UCSD-AML1 (cell line): Measurements from ENCODE around the gene C16orf86.
A peak's percentile ranks its signal among the peaks of the same experiment; 100 is the strongest.

Experiments used
- DNase-seq: peaks from one replicate; lab custom pipeline; 2025; ENCODE audit not compliant: unreplicated experiment; lab: John Stamatoyannopoulos, UW

The C16orf86 gene

GRCh38 chr16:67653789-67654402 lies 12.7 kb upstream of the C16orf86 start:
- no peak for DNase-seq

- DNase-seq, result no peak
Observed at GRCh38 chr16:67654403-67654911, 12.2 kb upstream of the C16orf86 start.

GRCh38 chr16:67655363-67655762 lies 11.3 kb upstream of the C16orf86 start:
- no peak for DNase-seq

- DNase-seq, result no peak
Observed at GRCh38 chr16:67656344-67657016, 10.1 kb upstream of the C16orf86 start.

- no peak for DNase-seq
Observed at GRCh38 chr16:67657017-67657608, 9.5 kb upstream of the C16orf86 start.

- DNase-seq, result no peak
Observed at GRCh38 chr16:67657751-67658518, 8.7 kb upstream of the C16orf86 start.

- no peak for DNase-seq
Observed at GRCh38 chr16:67658849-67659674, 7.6 kb upstream of the C16orf86 start.

GRCh38 chr16:67659675-67660563 lies 6.7 kb upstream of the C16orf86 start, which contains the start of gene ACD:
ACD (minus strand) TSS chr16:67660260; CDS start chr16:67660220, 40 bp downstream.
- peak; percentile 95 for DNase-seq

GRCh38 chr16:67660564-67661028 lies 6.0 kb upstream of the C16orf86 start, which contains the start of gene PARD6A:
PARD6A (plus strand) TSS chr16:67660960; CDS start chr16:67661039, 79 bp downstream.
- DNase-seq, result peak; percentile 95

- no peak for DNase-seq
Observed at GRCh38 chr16:67661101-67661761, 5.4 kb upstream of the C16orf86 start.

GRCh38 chr16:67661886-67662652 lies 4.5 kb upstream of the C16orf86 start:
- no peak for DNase-seq

- no peak for DNase-seq
Observed at GRCh38 chr16:67662653-67663010, 4.0 kb upstream of the C16orf86 start.

- peak; percentile 39 for DNase-seq
Observed at GRCh38 chr16:67663151-67663876, 3.3 kb upstream of the C16orf86 start.

GRCh38 chr16:67663877-67664222 lies 2.8 kb upstream of the C16orf86 start:
- DNase-seq, result no peak

- DNase-seq, result no peak
Observed at GRCh38 chr16:67664258-67664657, 2.4 kb upstream of the C16orf86 start.

GRCh38 chr16:67664871-67665270 lies 1.7 kb upstream of the C16orf86 start:
- DNase-seq, result no peak

GRCh38 chr16:67665598-67665997 lies 1.0 kb upstream of the C16orf86 start:
- DNase-seq, result no peak
